ENCODE data around the gene PTBP1.

The PTBP1 gene

DNA sequence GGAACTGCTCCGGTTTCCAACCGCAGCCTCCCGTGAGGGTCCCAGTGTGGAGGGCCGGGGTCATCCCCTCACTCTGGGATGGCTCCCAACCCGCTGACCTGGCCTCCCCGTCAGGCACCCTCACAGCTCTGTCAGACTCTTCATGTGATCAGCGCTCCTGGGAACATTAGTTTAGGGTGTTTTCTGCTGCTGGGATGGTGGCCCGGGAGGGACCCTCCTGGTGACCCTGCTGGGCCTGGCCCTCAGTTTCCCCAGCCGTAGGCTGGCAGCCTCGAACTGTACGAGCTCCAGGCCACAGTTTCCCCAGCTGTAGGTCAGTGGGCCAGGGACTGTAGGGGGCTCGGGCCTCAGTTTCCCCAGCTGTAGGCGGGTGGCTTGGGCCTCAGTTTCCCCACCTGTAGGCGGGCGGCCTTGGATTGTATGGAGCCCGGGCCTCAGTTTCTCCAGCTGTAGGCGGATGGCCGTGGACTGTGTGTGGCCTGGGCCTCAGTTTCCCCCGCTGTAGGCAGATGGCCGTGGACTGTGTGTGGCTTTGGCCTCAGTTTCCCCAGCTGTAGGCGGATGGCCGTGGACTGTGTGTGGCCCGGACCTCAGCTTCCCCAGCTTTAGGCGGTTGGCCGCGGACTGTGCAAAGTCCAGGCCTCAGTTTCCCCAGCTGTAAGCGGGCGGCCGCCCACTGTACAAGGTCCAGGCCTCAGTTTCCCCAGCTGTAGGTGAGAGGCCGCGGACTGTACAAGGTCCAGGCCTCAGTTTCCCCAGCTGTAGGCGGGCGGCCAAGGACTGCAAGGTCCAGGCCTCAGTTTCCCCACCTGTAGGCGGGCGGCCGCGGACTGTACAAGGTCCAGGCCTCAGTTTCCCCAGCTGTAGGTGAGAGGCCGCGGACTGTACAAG, 1.3 kb upstream of the PTBP1 start:
- DNase-seq (ENCODE audit: low read depth in 1 of 2, low spot score in 1 of 2): no peak

DNA sequence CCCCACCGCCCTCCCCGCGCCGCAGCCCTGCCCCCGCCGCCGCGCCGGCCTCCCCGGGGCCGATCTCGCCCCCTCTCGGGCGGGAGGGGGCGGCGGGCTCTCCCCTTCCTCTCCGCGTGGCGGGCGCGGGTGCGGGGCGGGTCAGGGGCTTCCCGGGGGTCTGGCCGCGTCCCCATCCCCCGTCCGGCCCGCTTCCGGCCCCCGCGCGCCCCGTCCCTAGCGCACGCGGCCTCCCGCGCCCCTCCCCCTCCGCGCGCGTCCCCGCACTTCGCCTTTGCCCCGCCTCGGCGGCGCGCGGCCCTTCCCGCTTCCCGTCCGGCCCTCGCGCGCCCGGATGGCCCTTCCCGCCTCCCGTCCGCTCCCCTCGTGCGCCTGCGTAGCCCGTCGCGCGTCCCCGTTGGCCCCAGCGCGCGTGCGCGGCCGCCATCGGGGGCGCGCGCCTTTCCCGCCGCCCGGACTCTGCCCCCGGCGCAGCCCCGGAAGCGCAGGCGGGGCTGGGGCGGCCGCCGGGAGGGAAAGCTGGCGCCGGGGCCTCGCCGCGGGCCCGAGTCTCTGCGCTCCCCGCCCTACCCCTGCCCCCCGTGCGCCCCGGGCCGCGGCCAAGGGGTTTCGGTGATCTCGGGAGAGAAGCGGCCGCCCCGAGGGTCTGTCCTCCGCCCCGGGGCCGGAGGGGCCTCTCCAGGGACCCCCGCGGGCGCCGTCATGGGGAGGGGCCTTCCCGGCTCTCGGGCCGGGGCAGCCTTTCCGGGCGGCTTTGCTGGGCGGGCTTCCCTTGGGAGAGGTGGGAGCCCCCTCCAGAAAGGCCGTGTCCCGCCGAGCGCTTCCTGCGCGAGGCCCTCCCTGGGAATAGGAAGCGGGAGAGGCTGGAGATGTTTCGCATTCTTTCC, 519 bp downstream of the PTBP1 start:
- DNase-seq (ENCODE audit: low read depth in 1 of 2, low spot score in 1 of 2): peak; percentile 77 to 81

DNA sequence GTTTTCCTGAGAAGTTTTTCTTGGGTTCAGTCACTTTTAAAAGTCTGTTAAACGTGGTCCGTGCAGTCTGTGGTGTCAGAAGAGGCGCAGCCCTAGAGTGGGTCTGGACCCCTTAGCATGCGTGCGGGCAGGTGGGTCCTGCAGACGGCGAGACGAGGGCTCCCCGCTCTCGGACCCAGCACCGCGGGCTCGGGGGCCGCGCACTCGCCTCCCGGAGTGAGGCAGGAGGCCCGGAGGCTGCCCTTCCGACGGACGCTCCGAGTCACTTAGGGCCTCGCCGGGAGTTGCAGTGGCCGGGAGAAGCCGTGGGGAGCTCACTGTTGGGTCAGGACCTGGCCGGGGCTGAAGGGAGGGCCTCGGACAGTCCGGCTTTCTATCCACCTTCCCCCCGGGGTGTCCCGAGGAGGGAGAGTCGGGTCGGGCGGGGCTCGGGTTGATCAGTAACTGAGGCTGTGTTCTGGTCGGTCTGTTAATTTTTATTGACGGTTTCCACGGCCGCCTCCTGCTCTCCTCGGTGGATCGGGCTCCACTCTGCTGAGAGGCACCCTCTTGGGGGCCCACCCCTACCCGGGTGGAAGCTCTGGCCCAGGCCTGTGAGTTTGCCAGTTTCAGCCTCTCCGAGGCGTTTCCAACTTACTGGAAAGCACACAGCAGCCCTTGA, 1.3 kb downstream of the PTBP1 start:
- no peak for DNase-seq (ENCODE audit: low read depth in 1 of 2, low spot score in 1 of 2)

DNA sequence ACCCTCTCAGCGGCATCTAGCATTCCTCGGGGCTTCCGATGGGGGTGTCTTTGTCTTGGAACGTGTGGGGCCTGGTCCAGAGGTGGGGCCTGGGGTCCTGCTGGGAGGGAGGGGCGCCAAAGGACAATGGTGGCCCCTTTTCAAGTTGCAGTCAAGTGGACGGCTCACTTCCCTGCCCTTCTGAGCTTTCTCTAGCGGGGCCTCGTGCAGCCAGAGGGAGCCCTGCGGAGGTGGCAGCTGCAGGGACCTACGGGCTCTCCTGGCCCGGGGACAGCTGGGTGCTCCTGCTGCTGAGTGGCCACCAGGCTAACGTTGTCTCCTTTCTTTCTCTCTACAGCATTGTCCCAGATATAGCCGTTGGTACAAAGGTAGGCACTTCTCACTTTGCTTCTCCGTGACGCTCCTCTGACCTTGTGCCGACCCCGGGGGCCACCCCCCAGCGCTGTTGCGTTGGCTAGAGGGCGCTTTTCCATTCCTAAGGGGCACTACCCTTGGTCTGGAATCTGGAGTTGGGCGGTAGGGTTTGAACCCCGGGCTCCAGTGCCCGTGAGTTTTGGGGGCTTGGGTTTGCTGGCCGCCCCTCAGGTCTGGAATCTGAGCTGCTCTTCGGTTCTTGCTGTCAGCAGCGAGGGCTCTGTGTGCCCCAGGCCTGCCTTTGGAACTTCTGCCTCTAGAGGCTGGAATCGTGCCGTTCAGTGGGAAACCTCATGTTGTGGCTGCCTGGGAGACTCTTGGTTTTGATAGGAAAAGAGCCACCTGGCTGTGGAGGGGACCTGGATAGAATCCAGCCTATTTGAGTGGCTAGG, 2.0 kb downstream of the PTBP1 start:
- DNase-seq (ENCODE audit: low read depth in 1 of 2, low spot score in 1 of 2): no peak

DNA sequence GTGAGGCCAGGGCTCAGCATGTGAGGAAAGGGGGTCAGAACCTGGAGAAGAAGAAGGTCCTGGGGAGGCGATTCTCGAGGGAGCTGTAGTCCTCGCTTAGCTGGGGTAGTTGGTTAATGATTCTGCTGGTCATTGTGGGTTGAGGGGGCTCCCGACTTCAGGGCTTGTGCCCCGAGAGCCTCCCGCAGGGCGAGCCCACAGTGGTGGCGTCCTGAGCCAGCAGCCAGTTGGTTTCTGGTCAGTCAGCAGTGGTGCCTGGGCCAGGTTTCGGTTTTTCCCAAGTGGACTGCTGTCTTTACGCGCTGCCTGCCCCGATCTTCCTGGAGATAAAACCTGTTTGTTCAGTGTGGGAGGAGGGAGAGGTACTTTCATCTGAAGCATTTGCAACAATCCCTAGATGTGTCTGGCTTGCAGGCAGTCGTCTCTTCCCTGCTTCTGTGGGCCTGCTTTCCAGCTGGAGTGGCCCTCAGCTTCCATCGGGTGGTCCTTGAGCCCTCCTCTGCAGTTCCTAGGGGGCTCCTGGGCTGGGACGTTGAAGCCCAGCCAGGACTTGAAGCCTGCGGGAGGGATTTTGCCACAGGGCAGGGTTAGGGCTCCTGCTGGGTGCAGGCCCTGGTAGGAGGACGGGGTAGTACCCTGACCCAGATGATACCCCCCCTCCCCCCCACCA, 3.2 kb downstream of the PTBP1 start:
- no peak for DNase-seq (ENCODE audit: low read depth in 1 of 2, low spot score in 1 of 2)

DNA sequence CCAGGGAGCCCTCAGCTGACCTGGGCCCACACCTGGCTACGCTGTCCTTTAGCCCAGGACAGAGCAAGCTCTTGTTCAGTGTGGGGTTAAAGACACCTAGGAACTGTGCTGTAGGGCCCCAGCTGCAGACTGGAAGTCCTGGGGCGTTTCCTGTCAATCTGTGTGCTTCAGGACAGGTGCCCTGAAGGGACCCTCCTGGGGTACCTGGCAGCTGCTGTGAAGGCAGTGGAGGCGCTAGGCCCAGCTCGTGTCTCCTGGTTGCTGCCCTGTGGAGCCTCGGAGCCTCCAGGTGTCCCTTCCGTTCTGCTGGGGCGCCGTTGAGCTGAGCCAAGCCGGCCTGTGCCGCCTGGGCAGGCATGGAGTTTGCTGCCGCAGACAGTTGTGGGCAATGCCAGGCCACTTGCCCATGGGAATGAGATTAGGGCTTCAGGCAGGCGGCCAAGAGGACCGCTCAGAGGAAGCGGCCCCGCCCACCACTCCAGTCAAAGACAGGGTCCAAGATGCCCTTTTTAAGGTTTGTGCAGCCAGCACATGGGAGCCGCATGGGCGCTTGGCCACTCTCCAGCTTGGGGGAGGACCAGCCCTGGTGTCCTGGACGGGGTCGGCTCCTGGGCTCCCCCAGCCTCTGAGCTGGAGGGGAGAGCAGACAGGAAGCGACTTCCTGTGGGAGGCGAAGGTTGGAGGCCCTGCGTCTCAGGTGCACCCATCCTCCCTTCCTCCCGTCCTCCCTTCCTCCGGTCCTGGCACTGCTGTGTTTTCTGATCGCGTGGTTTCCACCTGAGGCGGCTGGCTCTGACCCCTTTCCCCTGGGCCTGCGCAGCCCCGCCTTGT, 4.0 kb downstream of the PTBP1 start:
- no peak for DNase-seq (ENCODE audit: low read depth in 1 of 2, low spot score in 1 of 2)

DNA sequence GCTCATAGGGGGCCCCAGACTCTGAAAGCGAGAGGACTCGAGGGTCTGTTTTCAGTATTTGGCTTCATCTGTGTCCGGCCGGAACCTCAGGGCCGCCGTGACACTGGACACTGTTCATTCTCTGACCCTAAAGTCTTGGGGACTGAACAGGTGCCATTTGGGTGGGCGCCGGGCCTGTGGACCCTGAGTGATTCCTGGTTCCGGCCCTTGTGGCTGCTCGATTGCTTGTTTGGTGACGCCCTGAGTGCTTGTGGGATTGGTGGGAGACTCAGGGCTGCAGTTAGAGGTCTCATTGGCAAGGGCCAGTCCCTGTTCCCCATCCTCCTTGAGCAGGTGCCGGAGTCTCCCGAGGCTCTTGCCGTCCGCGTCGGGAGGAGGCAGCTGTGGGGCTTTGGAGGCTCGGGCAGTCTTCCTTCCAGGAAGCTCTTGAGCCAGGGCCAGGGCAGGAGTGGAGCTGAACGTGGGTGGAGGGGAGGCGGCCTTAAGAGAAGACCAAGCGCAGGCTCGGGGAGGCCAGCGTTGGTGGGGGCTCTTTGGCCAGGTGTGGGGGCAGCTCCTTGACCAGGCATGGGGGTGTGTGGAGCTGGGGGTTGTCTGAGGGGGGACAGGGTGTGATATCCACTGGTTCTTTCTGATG, 4.7 kb downstream of the PTBP1 start:
- DNase-seq (ENCODE audit: low read depth in 1 of 2, low spot score in 1 of 2): no peak

DNA sequence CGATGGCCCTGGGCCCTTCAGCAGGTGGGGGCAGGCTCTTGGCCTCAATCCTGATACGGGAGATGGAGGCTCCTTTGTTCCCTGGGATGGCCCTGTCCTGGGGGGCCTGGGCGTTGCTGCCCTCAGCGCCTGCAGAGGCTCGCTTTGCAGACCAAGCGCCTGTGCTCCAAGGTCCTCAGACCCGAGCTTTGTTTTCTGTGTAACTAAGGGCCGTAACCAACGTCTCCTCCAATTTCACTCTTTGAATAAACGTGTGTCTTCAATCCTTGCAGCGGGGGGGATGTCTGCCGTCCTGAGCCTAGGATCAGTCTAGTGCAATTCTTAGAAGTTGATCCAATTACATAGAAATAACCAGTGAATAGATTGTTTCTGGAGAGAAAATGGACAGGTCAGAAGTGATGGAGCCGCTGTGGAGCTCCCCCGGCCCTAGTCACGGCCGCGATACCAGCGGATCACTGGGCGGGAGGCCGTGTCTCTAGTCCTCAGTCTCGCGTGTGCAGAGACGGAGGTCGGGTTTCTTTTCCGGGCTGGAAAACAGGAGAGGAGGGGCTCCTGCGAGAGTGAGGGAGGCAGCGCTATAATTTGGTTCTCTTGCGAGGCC, 5.3 kb downstream of the PTBP1 start:
- no peak for DNase-seq (ENCODE audit: low read depth in 1 of 2, low spot score in 1 of 2)

DNA sequence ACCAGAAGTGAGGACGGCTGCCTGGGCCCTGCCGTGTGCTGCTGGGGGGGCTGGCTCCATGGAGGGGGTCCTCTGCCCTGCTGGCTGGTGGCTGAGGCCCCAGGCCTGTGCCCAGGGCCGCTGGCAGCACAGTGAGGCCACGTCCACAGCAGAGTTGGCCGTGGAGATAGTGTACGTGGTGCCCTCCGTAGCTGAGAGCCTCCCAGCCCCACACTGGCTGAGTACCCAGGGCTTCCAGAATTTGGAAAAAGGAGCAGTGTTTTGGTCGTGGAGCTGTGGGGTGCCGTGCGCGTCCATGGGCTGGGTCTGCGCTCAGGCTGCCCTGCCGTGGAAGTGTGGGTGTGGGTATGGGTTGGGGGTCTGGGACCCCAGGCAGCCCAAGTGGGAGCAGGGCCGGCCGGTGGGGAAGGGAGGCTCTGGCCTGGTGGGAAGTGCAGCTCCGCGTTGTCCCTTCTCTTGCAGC, 5.9 kb downstream of the PTBP1 start:
- no peak for DNase-seq (ENCODE audit: low read depth in 1 of 2, low spot score in 1 of 2)

DNA sequence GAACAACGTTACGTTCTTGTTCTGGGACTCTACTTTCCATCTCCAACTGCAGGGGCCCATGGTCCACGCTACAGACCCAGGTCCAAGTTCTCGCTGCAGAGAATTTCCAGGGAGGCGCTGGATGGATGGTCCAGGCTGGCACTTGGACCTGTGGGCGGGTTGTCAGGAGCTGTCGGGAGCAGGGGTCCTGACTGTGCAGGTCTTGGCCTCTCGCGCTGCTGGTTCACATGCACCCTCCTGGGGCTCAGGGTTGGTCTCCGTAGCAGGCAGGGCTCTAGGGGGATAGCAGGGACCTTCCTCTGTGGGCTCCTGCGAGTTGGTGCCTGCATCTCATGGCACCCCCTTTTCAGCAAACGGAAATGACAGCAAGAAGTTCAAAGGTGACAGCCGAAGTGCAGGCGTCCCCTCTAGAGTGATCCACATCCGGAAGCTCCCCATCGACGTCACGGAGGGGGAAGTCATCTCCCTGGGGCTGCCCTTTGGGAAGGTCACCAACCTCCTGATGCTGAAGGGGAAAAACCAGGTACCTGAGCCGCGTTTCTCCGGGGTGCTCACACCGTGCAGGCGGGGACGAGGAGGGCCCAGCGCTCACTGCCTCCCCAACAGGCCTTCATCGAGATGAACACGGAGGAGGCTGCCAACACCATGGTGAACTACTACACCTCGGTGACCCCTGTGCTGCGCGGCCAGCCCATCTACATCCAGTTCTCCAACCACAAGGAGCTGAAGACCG, 6.6 kb downstream of the PTBP1 start:
- no peak for DNase-seq (ENCODE audit: low read depth in 1 of 2, low spot score in 1 of 2)

DNA sequence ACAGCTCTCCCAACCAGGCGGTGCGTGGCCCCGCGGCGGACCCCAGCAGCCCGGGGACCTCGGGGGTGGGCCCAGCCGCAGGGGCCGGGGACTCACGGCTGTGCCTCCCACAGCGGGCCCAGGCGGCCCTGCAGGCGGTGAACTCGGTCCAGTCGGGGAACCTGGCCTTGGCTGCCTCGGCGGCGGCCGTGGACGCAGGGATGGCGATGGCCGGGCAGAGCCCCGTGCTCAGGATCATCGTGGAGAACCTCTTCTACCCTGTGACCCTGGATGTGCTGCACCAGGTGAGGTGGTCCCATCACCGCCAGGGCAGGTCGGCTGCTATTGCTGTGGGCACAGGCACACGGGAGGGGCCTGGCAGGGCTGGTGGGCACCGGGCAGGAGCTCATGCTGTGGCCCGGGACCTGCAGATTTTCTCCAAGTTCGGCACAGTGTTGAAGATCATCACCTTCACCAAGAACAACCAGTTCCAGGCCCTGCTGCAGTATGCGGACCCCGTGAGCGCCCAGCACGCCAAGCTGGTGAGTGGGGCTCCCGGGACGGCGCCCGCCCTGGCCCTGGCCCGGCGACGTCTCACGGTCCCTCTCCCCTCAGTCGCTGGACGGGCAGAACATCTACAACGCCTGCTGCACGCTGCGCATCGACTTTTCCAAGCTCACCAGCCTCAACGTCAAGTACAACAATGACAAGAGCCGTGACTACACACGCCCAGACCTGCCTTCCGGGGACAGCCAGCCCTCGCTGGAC, 7.3 kb downstream of the PTBP1 start:
- no peak for DNase-seq (ENCODE audit: low read depth in 1 of 2, low spot score in 1 of 2)

DNA sequence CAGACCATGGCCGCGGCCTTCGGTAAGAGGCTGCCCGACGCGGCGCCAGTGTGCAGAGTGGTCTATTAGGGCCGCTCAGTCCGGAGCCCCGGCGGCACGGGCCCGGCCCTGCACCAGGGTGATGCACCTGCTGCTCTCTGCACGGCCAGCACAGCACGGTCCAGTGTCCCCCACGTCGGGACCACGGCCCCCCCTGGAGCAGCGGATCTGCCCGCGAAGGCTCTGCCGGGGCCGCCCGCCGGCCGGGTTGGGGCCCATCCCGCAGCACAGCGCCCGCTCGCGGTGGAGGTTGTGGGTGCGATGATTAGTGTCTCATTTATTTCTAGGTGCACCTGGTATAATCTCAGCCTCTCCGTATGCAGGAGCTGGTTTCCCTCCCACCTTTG, 7.9 kb downstream of the PTBP1 start:
- no peak for DNase-seq (ENCODE audit: low read depth in 1 of 2, low spot score in 1 of 2)

DNA sequence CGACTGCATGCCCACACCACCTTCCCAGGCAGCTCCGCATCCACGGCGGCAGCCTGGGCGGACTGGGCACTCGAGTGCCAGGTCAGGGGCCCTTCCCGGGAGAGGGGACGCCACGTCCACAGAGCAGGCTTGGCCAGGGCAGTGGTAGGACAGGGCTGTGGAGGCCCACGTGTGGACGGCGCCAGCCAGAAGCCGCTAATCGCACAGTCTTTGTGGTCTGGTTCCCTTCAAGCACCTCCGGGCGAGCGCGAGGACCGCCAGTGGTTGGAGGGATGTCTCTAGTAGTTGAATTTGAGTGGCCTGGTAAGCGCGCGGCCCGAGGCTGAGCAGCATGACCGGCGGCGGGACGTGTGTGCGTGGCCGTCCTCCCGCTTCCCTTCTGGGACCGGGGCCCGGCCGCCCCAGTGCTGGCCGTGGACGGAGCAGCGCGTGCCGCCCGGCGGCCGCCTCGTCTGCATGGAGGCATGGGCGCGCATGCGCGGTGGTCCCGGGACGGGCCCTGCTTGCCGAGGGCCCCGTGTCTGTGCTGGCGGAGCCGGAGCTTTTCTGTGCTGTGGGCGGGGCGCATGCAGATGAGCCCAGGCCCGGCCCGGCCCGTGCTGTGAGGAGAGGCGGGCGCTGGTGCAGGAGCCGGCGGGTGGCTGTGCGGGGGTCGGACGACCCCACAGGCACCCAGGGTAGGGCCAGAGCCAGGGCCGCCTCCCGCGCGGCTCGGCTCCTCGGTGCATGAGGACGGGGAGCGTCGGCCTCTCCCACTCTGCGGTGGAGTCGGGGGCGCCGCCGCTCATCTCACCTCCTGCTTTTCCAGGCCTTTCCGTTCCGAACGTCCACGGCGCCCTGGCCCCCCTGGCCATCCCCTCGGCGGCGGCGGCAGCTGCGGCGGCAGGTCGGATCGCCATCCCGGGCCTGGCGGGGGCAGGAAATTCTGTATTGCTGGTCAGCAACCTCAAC, 8.6 kb downstream of the PTBP1 start:
- no peak for DNase-seq (ENCODE audit: low read depth in 1 of 2, low spot score in 1 of 2)

DNA sequence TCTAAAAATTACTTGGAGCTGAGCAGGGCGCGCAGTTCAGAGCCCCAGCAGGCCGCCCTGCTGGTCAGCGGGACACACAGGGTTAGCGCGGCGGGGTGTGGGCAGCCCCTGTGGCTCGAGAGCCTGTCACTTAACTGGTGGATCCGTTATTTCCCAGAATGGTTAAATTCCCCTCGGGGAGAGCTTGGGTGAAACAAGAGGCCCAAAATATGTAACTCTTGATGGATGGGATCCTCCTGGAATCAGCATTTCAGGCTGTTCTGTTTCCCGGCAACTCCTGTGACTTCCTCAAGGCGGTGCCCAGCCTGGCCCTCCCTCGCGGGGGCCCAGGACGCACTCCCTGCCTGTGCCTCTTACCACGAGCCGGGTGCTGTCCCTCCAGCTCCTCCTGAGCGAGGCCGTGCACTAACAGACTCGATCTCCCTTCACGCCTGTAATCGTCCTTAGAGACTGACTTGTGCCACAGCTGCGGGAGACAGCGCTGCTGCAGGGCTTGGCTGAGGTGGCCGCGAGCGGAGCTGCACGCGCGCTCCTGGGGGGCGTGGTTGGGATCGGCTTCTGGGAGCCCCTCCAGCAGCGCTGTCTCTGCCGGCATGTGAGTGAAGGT, 9.7 kb downstream of the PTBP1 start:
- no peak for DNase-seq (ENCODE audit: low read depth in 1 of 2, low spot score in 1 of 2)

DNA sequence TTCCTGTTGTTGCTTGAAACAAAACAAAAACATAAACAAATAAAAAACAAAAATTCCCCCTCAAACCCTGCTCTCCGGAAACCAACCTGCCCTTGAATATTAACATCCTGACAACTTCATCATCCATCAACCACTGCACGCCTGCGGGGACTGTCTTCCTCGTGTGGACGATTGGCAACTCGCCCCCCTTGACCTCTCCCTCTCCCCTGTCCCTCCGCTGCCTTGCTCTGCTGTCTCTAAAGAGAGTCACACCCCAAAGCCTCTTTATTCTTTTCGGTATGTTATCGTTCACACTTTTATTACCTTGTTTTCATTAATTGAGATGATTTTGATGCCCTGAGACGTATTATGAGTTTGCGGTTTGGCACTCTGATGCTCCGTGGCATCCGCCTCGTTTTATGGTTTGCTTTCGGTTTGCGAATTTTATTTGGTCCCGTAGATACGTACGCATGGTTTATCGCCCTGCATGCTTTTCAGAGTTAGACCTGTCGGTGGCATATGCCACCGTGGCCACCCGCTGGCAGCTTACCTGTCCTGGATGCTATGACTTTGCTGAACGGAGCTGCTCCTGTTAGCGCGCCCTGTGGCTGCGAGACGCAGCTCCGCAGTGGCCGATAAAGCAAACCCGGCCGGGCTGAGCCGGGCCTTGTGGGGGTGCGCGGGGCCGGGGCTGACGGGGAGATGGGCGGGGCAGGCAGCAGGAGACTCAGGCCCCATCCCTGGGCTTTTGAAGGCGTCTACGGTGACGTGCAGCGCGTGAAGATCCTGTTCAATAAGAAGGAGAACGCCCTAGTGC, 10.6 kb downstream of the PTBP1 start:
- DNase-seq (ENCODE audit: low read depth in 1 of 2, low spot score in 1 of 2): no peak

Data from stimulated activated CD4-positive, alpha-beta T cell treated with anti-CD3 and anti-CD28 coated beads, Interleukin-15, amount 100 ng/mL, for 1 hour (primary cell).